Central memory CD4-positive, alpha-beta T cell (primary cell): Measurements from ENCODE around the gene BRI3BP.
"Not testable (repeated sequence)": the region's sequence is repeated elsewhere in the genome, so short reads cannot be mapped to it uniquely, and the experiment has no call there.

ENCODE experiments used
- DNase-seq: peaks from one replicate; pipeline ENCODE4 v3.0.0; 2022

Gene BRI3BP

DNA sequence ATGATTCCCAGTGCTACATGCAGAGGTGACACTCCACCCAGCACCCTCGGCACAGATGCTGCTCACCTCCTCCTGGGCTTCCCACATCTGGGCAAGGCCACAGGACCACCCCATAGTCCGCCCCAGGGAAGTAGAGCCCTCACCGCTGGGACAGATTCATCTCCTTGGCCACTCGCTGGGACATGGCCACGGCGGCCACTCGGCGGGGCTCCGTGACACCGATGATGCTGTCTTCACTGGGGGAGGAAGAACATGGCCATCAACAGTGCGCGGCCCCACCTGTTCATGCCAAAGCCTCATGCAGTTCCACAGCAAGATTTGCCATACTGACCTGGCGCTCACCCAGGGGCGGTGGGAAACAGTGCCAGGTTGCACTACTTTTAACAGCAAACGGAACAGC, 18.2 kb upstream of the BRI3BP start:
- DNase-seq = no peak

DNA sequence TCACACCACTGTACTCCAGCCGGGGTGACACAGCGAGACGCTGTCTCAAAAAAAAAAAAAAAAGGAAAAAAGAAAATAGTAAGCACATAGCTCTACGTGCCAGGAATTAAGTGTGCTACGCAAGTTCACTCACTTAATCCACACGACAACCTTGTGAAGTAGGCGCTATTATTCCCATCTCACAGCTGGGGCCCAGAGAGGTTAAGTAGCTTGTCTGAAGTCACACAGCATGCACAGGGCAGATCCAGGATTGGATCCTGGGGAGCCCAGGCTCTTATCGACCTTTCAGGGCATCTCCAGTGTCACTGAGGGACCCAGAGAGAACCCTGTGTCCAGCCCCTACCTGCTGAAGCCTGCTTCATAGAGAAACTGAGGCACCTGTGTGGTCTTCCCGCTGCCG, 16.4 kb upstream of the BRI3BP start:
- no peak for DNase-seq

DNA sequence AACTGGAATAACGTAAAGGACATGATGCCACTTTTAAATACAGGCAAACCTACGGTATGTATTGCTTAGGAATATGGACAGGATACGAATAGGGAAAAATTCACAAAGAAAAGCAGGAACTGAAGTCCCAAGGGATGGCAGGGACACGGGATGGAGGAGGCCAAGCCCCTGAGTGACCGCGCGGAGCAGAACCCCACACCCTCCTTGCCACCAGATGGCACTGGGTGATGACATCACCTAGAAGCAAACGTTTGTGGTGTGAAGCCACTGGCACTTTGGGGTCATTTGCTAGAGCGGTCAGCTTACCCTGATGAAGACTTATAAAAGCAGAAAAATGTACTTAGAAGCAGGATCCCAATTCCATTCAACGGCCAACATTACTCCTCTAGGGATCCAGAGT, 13.9 kb upstream of the BRI3BP start:
- no peak for DNase-seq

DNA sequence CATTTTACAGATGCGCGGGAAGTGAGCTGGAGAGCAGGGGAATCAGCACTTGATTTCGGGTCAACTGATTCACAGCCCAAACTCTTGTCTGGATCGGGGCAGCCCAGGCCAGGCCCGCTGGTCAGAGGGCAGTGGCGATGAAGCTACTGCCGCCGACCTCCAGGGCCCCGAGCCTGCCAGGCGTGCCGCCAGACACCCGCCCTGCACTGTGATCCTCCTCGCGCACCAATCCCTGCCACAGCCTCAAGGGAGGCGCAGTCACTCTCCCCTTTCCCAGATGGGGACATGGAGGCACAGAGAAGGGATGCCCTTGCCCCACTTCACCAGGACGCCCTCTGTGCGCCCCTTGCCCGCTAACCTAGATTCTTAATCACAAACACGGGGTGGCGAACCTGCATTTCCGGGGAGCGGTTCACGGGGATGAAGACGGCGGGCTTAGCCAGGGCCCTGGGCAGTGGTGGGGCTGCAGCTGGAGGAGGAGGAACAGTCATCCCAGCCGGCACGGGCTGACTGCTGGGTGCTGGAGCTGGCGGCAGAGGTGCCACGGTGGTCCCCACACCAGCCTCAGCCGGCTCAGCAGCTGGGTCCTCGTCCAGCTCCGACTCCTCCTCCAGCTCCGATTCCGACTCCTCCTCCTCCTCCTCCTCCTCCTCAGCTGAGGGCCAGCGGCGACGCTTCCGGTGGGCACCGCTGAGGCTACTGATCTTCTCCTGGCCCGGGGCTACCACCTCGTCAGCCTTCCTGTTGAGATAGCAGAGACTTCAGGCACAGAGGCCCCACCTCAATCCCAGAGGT, 13.2 kb upstream of the BRI3BP start:
- no peak for DNase-seq

DNA sequence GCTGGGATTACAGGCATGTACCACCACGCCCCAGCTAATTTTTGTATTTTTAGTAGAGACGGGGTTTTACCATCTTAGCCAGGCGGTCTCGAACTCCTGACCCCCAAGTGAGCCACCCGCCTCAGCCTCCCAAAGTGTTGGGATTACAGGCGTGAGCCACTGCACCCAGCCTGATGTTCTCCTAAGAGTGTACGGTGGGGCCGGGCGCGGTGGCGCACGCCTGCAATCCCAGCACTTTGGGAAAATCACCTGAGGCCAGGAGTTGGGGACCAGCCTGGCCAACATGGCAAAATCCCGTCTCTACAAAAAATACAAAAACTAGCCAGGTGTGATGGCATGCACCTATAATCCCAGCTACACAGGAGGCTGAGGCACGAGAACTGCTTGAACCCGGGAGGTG, 6.6 kb upstream of the BRI3BP start:
- DNase-seq = not testable (repeated sequence)

DNA sequence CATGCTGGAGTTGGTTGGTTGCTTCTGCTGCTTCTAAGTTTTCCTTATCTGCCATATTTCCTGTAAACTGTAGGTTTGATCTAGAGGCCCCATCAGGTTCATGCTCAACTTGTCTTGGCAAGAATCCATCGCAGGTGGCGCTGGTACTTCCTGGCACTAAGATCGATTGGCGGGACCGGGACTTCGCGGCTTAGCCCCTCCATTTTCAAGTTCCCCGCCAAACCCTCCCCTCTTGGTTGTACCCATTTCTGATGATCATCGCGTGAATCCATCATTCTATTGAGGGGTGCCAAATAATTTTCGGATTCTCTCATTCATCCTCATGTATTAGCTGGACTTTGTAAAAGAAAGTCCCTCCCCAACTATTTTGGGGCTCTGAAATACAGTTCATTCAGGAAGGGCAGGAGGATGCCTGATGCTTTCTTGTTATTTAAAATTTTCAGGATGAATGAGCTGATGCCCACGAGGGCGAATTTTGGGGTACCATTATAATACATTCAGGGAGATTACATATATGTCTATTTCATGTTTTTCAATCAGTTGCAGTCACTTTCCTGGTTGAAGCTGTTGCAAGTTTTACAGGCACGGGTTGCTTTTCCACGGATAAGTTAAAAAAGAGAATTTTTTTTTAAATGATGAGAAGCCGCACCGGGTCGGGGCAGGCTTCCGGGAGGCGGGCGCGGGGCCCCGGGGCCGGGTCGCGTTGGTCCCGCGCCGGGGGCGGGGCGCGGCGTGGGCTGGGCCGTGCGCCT, 395 bp upstream of the BRI3BP start:
- peak; percentile 83 for DNase-seq

DNA sequence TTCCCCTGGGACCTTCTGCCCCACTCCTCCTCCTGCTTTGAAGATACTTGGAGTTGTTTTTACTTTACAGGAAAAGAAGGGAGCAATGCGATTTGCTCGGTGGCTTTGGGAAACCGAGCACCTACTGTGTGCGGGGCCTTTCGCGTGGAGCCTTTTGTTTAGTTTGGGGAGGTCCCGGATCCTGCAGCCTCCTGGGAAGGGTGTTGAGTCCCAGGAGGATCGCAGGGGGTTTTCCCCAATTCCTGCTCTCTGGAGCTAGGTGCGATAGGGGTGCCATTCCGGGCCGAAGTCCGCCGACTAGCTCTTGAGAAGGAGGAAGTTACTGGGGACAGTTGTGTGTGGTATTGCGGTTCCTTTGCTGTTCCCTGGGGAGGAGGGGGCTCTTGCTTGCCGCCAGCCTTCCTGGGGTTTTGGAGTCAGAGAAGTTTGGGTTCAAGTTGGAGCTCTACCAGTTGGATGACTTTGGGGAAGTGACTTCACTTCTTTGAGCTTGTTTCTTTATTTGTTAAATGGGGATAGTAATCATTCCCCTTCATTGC, 1.1 kb downstream of the BRI3BP start:
- DNase-seq = no peak

DNA sequence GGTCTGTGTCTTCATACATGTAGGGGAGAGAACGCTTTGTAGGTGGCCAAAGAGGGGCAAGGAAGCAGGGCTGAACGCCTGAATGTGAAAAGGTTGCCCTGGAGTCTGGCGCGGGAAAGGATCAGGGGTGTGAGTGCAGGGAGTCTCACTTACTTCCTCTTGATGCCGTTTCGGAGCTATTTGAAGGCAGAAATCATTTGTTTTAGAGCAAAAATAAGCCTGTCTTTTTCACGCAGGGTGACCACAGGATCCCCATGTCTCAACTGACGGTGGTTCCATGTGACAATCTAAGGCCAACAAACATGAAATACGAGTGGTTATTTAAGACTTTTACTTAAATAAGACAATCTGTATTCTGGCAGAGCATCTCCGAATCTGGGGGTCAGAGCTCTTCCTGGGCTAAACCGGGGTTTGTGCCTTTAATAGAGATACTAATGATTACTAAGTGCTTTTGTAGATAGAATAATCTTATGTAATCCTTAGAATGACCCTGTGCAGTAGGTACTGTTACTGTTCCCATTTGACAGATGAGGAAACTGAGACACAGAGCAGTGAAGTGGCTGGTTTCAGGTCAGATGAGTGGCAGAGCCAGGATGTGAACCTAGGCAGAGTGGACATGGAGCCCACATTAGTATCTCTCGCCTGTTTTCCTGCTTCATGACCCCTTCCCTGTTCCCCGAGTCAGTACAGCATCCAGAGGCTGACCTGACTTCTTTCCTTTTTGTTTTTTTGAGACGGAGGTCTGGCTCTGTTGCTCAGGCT, 1.9 kb downstream of the BRI3BP start:
- no peak for DNase-seq

DNA sequence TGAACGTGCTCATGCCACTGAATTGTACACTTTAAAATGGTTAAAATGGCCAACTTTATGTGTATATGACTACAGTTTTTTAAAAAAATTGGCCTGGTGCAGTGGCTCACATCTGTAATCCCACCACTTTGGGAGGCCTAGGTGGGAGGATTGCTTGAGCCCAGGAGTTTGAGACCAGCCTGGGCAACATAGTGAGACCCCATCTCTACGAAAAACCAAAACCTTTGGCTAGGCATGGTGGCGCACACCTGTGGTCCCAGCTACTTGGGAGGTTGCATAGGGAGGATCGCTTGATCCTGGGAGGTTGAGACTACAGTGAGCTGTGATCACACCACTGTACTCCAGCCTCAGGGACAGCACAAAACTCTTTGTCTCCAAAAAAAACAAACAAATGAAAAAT, 5.3 kb downstream of the BRI3BP start:
- DNase-seq = no peak

DNA sequence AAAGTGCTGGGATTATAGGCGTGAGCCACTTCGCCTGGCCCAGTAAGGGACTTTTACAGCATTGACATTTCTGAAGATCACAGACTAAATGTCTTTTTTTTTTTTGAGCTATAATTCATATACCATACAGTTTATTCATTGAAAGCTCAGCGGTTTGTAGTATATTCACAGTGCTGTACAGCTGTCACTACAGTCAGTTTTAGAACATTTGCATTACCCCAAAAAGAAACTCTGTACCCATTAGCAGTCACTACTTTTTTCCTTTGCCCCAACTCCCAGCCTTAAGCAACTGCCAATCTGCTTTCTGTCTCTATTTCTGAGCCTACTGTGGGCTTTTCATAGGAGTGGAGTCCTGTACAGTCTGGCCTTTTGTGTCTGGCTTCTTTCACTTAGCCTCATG, 8.2 kb downstream of the BRI3BP start:
- no peak for DNase-seq

DNA sequence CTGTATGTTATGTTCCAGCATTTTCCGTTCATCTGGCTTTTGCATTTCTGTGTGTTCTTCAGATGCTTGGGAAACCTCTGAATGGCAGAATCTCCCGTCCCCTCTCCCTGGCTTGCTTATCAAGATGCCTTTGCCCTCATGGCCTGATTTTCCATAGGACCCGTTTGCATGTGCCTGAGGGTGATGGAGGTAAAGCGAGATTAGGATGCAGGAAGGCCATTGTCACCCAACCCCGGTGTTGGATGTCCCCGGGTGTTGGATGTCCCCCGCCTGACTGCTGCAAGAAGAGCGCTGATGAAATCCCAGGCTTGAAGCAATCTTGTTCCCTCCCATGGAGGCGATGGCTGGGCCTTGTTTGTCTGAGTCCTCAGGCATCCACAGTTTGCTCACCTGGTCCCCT, 9.6 kb downstream of the BRI3BP start:
- no peak for DNase-seq

DNA sequence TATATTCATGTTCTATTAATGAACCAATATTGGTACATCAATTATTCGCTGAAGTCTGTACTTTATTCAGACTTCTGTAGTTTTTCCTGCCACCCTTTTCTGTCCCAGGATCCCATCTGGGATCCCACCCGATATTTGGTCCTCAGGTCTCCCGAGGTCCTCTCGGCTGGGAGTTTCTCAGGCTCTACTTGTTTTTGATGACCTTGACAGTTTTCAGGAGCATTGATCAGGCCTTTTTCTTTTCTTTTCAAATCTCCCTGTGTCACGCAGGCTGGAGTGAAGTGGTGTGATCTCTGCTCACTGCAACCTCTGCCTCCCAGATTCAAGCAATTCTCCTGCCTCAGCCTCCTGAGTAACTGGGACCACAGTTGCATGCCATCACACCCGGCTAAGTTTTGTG, 11.2 kb downstream of the BRI3BP start:
- DNase-seq = no peak

DNA sequence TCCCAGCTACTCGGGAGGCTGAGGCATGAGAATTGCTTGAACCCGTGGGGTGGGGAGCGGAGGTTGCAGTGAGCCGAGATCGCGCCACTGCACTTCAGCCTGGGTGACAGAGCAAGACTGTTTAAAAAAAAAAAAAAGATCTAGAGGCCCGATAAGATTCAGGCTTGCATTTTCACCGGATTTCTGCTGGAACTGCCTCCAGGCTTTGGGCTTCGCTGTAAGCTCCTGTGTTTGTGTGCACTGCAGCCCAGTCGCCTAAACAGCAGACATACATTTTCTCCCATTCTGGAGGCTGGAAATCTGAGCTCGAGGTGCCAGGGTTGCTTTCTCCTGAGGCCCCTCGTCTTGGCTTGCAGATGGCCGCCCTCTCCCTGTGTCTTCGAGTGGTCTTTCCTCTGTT, 12.2 kb downstream of the BRI3BP start:
- DNase-seq = no peak

DNA sequence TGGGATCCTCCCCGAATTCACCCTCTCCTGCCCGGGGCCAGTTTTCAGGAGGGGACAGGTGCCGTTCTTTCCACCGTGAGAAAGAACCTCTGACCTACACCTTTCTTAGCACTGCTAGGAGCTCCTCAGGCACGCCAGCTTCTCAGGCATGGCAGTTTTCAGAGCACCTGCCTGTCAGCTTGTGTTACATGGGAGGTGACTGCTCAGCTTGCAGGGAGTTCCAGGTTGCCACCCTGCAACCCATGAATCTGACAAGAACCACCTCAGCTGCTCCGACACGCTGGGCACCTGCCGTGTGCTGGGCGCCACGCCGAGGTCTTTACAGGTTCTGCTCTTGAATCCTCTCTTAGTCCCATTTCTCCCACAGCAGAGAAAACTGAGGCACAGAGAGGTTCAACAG, 12.9 kb downstream of the BRI3BP start:
- no peak for DNase-seq

DNA sequence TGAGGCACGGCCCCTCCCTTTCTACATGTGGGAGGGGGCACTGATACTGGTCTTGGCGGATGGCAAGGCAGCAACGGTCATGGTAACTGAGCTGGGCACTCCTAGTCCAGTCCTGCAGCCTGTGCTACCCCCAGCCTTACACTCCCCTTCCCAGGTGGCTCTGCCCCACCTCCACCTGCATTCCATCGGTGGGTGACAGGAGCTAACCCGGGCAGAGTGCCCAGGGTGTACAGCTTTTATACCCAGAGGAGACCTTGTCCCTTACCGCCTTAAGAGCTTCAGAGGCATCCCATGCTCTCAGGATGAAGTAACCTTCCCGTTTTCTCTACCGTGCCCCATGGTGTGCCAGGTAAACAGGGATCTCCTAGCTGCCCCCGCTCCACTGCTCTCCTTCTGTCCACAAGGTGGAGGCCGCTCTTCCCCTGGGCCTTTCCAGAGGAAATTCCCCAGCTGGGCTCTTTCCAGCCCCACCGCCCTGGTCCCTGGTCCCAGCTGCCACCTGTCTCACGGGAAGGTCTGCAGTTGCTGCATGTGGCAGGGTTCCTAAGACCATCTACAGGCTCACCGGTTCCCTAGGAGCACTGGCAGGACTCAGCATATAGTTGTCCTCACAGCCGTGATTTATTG, 20.5 kb downstream of the BRI3BP start:
- DNase-seq = no peak

DNA sequence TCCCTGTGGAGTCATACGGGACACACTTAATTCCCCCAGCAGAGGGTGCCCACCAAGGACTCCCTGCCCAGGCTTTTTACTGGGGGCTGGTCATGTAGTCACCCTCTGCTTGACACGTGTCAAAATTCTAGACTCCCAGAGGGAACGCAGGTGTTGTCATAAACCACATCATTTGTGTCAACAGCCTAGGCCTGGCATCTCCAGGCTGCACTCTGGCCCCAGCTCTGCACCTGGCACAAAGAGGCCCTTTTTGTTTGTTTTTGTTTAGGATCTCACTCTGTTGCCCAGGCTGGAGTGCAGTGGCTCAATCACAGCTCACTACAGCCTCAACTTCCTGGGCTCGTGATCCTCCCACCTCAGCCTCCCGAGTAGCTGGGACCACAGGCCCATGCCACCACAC, 21.1 kb downstream of the BRI3BP start:
- no peak for DNase-seq

DNA sequence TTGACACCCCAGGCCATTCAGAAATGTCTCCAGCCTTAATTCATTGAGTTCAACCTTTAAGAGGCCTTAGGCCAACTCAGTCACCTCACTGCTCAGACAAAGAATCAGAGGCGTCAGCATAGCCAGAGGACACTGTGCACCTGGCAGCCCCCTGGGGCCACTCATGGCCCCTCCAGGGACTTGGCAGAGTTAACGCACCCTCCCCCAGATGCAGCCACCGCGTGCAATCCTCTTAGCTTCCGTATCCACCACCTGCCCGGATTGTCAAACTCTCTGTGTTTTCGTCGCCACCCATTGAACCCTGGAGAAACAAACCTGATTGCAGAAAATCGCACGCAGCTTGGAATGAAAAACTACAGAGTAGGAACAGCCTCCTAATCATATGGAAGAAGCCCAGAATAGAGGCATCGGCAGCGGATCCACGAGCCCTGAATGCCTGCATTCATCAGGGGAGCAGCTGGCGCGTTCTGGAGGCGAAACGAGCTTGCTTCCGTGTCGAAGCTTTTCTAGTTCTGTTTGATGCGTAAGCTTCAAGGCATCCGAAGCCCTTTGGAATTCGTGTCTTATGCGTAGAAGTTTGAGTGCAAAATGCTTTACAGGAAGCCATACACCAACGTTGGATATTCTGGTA, 22.4 kb downstream of the BRI3BP start:
- DNase-seq = no peak

DNA sequence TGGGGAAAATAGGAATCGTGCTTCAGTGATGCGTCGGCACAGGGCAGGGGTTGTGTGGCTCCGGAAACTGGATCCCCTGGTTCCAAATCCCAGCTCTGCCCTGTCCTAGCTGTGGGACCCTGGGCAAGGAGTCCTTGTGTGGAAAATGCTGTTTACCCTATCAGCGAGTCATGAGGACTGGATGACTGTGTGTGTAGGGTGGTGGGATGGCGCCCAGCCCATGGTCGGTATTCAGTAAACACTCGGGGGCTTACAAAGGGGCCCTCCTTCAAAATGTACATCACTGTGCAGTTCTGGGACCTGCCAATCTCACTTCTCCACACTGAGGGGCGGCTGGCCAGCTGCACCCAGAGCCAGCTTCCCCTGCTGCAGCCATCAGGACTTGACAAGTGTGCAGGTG, 24.4 kb downstream of the BRI3BP start:
- DNase-seq = no peak

DNA sequence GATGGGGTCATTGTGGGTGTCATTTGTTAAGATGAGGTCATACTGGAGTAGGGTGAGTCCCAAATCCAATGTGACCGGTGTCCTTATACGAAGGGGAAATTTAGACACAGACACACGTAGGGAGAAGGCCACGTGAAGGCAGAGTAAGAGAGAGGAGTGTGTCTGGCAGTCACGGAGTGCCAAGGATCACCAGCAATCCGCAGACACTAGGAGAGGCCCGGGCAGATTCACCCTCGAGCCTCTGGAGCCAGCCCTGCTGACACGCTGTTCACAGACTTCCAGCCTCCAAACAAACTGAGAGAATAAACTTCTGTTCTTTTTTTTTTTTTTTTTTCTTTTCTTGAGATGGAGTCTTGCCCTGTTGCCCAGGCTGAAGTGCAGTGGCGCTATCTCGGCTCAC, 24.9 kb downstream of the BRI3BP start:
- no peak for DNase-seq

DNA sequence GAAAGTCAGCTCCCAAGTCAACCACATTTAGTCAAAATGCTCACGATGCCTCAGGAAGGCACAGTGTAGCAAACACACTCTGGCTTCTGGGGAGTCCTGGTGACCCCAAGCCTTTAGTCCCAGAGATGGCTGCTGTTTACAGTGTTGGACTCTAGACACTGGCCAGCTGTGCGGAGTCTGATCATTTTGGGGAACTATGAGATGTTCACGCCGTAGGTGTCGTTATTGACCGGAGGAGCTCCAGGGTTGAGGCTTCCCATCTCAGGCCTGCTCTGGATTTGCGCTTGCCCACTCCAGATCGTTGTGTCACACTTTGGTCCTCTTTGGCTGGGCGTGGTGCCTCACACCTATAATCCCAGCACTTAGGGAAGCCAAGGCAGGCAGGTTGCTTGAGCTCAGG, 27.7 kb downstream of the BRI3BP start:
- no peak for DNase-seq

DNA sequence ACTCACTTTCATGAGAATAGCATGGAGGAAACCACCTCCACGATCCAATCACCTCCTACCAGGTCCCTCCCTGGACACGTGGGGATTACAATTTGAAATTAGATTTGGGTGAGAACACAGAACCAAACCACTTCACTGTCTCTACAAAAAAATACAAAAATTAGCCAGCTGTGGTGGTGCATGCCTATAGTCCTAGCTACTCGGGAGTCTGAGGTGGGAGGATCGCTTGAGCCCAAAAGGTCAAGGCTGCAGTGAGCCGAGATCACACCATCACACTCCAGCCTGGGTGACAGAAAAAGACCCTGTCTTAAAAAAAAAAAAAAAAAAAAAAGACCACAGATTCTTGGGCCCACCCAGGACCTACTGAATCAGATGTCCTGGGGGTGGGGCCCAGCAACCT, 28.3 kb downstream of the BRI3BP start:
- no peak for DNase-seq

DNA sequence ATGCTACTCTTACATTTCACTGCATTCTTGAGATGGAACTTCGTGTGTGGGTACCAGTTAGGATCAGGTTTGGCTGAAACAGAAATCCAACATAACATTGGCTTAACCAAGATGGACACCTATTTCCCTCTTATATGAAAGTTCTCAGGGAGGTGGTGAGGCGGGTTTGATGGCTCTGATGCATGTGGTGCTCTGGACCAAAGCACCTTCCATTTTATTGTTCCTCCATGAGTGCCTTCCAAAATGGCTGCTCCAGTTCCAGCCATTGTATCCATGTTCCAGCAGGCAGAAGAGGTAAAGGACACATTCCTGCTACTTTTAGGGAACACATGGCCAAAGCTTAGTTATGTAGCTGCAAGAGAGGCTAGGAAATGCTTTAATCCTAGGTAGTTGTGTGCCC, 29.6 kb downstream of the BRI3BP start:
- DNase-seq = no peak
